Measurements from ENCODE around the gene EDN2. TPM values are rescaled to one million over a fixed set of nuclear protein-coding genes. Genes with fewer than 3 reads are reported as not detected.

Gene EDN2
- total RNA-seq (not detected), polyA plus RNA-seq (not detected)

DNA sequence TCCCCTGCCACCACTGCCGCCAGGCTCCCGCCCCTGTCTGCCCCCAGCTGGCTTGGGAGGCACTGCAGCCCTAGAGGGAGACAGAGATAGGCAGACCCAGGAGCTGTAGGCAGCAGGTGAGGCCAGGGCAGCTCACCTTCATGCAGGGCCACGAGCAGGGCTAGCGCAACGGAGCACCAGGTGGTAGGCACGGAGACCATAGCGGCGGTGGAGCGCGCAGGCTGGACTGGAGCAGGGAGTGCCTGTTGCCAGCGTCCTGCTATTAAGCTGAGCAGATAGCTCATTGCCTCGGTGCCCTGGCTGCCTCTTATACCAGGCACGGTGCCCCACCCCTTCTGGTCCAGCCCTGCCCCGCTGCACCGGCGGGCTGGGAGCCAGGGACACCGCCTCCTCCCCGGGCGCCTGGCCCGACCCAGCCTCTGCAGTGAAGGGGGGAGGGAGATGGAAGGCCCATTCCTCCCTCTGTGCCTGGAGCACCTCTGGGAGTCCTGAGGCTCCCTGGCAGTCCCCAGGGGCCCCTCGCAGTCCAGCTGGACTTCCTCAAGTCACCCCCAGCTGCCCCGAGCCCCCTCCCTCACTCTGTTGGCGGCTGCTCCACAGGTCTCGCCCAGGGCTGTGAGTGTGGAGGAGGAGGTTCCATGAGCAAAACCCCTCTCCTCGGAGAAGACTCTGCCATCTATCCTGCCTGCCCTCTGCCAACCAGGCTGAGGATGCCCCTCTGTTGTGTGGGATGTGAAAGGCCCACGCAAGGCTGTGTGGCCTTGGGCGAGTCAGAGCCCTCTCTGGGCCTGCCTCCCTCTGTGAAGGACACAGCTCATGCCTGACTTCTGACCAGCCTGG lies at the start of gene EDN2:
EDN2 (minus strand) TSS at position 282 of the 840 bp plus-strand sequence; CDS start at position 200, 82 bp downstream.
- no peaks in the 10 kb centered on the region for H3K36me3 Mint-ChIP-seq
- H3K4me1 Mint-ChIP-seq = peaks cover 0 to 4% (median 0%) of the 10 kb centered on the region in 3 donors
- ChIA-PET POLR2A (no interaction called here), CTCF (no interaction called here)
- no peak within 1 kb of the TSS for H3K27ac Mint-ChIP-seq
- H3K9me3 Mint-ChIP-seq = peaks cover 0 to 2% (median 0%) of the 10 kb centered on the region in 5 donors
- no peak within 1 kb of the TSS for H3K4me3 ChIP-seq (ENCODE audit: low read length)
- no peak for DNase-seq
- H3K9me3 ChIP-seq (ENCODE audit: low read length) = no peaks in the 10 kb centered on the region
- no peaks in the 10 kb centered on the region for H3K4me1 ChIP-seq (ENCODE audit: insufficient read depth, low read length)
- H3K27ac ChIP-seq (ENCODE audit: low read depth, low read length) = no peak within 1 kb of the TSS
- H3K36me3 ChIP-seq (ENCODE audit: insufficient read depth, low read length) = no peaks in the 10 kb centered on the region
- no peak within 1 kb of the TSS for H3K4me3 Mint-ChIP-seq
- no peaks in the 10 kb centered on the region for H3K27me3 ChIP-seq (ENCODE audit: insufficient read depth, low read length, poor library complexity, severe bottlenecking)
- peaks cover 5 to 24% of the 10 kb centered on the region in 2 donors for H3K27me3 Mint-ChIP-seq

DNA sequence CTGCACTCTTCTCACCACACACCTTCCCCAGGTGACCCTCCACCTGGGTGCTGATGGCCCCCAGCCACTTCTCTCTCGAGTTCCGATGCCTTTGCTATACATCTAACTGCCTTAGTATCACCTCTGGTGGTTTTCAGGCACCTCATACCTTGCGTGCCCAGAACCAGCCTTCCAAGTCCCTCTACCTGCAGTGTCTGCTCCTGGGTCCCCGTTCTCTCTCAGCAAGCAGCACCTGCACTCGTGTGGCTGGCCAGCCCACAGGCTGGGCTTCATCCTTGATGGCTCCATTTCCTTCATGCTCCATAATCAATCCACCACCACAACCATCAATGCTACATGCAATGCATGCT lies 49.2 kb upstream of the EDN2 start:
- peaks cover 0 to 9% (median 0%) of the 10 kb centered on the region in 3 donors for H3K36me3 Mint-ChIP-seq
- no peaks in the 10 kb centered on the region for H3K9me3 Mint-ChIP-seq
- Histone ChIP-seq H3K4me1 (ENCODE audit: insufficient read depth, low read length) (no peaks in the 10 kb centered on the region), H3K36me3 (ENCODE audit: insufficient read depth, low read length) (no peaks in the 10 kb centered on the region), H3K27ac (ENCODE audit: low read depth, low read length) (no peak overlapping the region), H3K4me3 (ENCODE audit: low read length) (no peak overlapping the region), H3K9me3 (ENCODE audit: low read length) (no peaks in the 10 kb centered on the region), H3K27me3 (ENCODE audit: insufficient read depth, low read length, poor library complexity, severe bottlenecking) (no peaks in the 10 kb centered on the region)
- ChIA-PET CTCF (interaction anchor here (1.2 kb wide), 1 partner anchor 18 kb away, joined by 3 read pairs; no protein-coding TSS in a partner anchor), POLR2A (no interaction called here)
- H3K27ac Mint-ChIP-seq = peak overlapping the region in 2 of 8 donors; percentile 52 to 55
- H3K4me3 Mint-ChIP-seq = no peak overlapping the region
- peaks cover 0 to 5% (median 0%) of the 10 kb centered on the region in 3 donors for H3K4me1 Mint-ChIP-seq
- H3K27me3 Mint-ChIP-seq = no peaks in the 10 kb centered on the region
- DNase-seq = peak in 1 of 5 donors; percentile 31

DNA sequence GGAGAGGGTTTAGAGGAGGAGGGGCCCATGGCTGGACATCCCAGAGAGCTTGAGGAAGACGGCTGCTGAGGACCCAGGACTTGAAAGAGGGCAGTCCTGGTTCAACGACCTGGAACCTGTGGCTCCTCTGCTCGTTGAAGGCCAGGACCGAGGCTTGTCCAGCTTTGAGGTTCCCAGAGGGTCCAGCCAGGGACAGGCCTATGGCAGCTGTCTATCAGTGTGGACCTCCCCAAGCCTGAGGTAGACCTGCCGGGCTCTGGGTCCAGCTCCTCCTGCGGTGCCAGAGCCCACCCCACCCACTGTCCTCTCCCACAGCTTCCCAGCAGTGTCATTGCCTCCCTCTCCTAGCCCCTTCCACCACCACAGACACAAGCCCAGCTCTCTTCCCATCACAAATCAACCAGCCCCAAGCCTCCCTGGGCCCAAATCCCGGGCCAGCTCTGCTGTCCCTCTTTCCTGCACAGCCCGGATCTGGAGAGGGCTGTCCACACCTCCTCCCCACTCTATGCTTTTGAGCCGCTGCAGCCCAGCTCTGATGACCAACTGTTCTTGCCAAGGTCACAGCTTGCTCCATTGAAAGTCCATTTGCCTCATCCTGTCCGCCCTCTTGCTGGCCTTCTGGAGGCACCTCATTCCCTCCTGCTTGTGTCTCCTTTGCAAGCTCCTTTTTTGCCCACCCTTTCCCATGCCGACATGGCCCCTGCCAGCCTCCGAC lies 48.7 kb upstream of the EDN2 start:
- no peak overlapping the region for H3K4me3 ChIP-seq (ENCODE audit: low read length)
- Mint-ChIP-seq H3K27ac (peak overlapping the region in 1 of 8 donors; percentile 55), H3K27me3 (no peaks in the 10 kb centered on the region), H3K36me3 (peaks cover 0 to 9% (median 0%) of the 10 kb centered on the region in 3 donors), H3K4me3 (no peak overlapping the region), H3K9me3 (no peaks in the 10 kb centered on the region), H3K4me1 (peaks cover 0 to 5% (median 0%) of the 10 kb centered on the region in 3 donors)
- no peaks in the 10 kb centered on the region for H3K4me1 ChIP-seq (ENCODE audit: insufficient read depth, low read length)
- POLR2A ChIA-PET = no interaction called here
- no peaks in the 10 kb centered on the region for H3K9me3 ChIP-seq (ENCODE audit: low read length)
- H3K27ac ChIP-seq (ENCODE audit: low read depth, low read length) = no peak overlapping the region
- DNase-seq = no peak
- CTCF ChIA-PET = interaction anchor here (1.2 kb wide), 1 partner anchor 18 kb away, joined by 3 read pairs; no protein-coding TSS in a partner anchor
- H3K36me3 ChIP-seq (ENCODE audit: insufficient read depth, low read length) = no peaks in the 10 kb centered on the region
- no peaks in the 10 kb centered on the region for H3K27me3 ChIP-seq (ENCODE audit: insufficient read depth, low read length, poor library complexity, severe bottlenecking)

DNA sequence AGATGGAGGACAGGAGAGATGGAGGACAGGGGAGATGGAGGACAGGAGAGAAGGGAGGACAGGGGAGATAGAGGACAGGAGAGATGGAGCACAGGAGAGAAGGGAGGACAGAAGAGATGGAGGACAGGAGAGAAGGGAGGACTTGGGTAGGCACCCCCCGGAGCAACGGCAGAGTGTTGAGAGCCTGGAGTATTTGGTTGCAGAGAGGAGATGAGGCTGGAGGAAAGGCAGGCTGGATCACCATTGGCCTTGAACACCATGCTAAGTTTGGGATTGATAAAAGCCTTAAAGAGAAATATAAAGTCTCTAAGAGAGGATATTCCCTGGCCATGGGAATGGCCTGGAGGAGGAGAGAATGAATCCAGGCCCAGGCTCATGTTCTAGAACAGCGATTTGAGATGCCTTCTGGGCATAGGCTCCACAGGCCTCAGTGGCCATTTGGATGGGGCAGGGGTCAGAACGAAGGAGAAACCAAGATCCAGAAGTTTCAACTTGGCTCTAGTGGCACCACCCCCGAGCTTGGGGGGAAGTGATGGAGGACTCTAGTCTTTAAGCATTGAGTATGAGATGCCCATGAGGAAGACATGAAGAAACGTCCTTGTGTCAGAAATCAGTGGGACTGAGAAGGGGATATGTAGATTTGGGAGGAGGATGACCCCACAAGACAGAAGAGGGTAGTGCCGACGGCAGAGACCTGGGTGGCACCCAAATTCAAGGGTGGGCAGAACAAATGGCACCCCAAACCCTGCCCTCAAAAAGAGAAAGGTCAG lies 47.9 kb upstream of the EDN2 start:
- Histone ChIP-seq H3K27me3 (ENCODE audit: insufficient read depth, low read length, poor library complexity, severe bottlenecking) (no peaks in the 10 kb centered on the region), H3K27ac (ENCODE audit: low read depth, low read length) (no peak overlapping the region), H3K9me3 (ENCODE audit: low read length) (no peaks in the 10 kb centered on the region), H3K36me3 (ENCODE audit: insufficient read depth, low read length) (no peaks in the 10 kb centered on the region), H3K4me3 (ENCODE audit: low read length) (no peak overlapping the region), H3K4me1 (ENCODE audit: insufficient read depth, low read length) (no peaks in the 10 kb centered on the region)
- H3K36me3 Mint-ChIP-seq = peaks cover 0 to 4% (median 0%) of the 10 kb centered on the region in 3 donors
- H3K4me3 Mint-ChIP-seq = no peak overlapping the region
- DNase-seq = peak in 1 of 5 donors; percentile 21
- peaks cover 0 to 5% (median 0%) of the 10 kb centered on the region in 3 donors for H3K4me1 Mint-ChIP-seq
- CTCF ChIA-PET = no interaction called here
- POLR2A ChIA-PET = no interaction called here
- H3K27ac Mint-ChIP-seq = peak overlapping the region in 4 of 8 donors; percentile 16 to 61 (median 32)
- H3K27me3 Mint-ChIP-seq = no peaks in the 10 kb centered on the region
- no peaks in the 10 kb centered on the region for H3K9me3 Mint-ChIP-seq

DNA sequence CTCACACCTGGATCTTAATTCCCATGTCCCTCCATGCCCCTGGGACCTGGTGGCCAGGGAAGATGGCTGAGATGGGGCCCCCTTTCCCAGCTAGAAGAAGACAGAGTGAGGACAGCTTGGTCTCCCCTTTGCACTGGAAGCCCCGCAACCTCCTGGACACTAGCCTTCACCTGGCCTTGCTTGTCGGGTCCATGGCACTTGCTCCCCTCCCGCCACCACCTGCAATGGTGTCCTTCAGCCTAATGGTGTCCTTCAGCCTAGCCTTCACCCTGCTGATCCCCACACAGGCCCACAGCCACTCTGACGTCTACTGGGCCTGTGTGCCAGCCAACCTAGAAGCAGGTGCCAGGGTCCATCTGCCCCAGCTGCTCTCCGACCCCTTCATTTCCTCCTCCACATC lies 45.9 kb upstream of the EDN2 start:
- Histone ChIP-seq H3K4me3 (ENCODE audit: low read length) (no peak overlapping the region), H3K27me3 (ENCODE audit: insufficient read depth, low read length, poor library complexity, severe bottlenecking) (no peaks in the 10 kb centered on the region), H3K9me3 (ENCODE audit: low read length) (no peaks in the 10 kb centered on the region), H3K36me3 (ENCODE audit: insufficient read depth, low read length) (no peaks in the 10 kb centered on the region), H3K4me1 (ENCODE audit: insufficient read depth, low read length) (no peaks in the 10 kb centered on the region), H3K27ac (ENCODE audit: low read depth, low read length) (no peak overlapping the region)
- POLR2A ChIA-PET = no interaction called here
- H3K4me3 Mint-ChIP-seq = no peak overlapping the region
- no peaks in the 10 kb centered on the region for H3K27me3 Mint-ChIP-seq
- no peak for DNase-seq
- H3K4me1 Mint-ChIP-seq = peaks cover 0 to 5% (median 0%) of the 10 kb centered on the region in 3 donors
- no peak overlapping the region for H3K27ac Mint-ChIP-seq
- H3K36me3 Mint-ChIP-seq = no peaks in the 10 kb centered on the region
- CTCF ChIA-PET = no interaction called here
- H3K9me3 Mint-ChIP-seq = no peaks in the 10 kb centered on the region

DNA sequence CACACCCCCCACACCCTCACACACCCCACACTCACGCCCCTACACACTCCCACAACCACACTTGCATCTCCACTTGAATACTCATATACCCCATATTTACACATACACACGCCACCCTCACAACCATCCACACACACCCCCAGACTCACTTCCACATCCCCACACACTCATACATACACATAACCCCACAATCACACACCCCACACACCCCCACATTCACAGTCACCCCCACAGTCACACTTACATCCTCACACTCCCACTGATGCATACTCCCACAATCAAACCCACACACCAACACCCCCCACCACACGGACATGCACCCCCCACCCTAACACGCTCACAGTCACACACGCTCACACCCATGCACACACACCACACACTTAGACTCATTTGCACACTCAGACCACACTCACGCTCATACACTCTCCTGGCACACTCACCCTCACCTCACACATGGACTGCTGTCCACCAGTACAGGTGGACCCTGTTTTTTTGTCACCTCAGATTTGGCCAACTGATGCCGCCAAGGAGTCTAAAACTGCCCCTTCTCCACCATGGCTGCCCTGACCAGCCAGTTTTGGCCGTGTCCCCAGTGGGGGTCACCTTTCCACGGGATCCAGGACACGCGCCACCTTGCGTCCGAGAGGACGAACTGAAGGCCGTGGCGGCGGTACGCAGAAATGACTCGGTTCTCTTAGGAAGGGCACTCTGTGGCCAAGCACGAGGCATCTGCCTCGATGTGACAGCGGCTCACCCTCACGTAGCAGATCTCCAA lies 45.3 kb upstream of the EDN2 start:
- Histone ChIP-seq H3K9me3 (ENCODE audit: low read length) (no peaks in the 10 kb centered on the region), H3K27ac (ENCODE audit: low read depth, low read length) (no peak overlapping the region), H3K4me1 (ENCODE audit: insufficient read depth, low read length) (no peaks in the 10 kb centered on the region), H3K4me3 (ENCODE audit: low read length) (no peak overlapping the region), H3K27me3 (ENCODE audit: insufficient read depth, low read length, poor library complexity, severe bottlenecking) (no peaks in the 10 kb centered on the region), H3K36me3 (ENCODE audit: insufficient read depth, low read length) (no peaks in the 10 kb centered on the region)
- DNase-seq = peak in 1 of 5 donors; percentile 33
- Mint-ChIP-seq H3K9me3 (no peaks in the 10 kb centered on the region), H3K27me3 (no peaks in the 10 kb centered on the region), H3K27ac (peak overlapping the region in 1 of 8 donors; percentile 80), H3K4me1 (peaks cover 0 to 5% (median 0%) of the 10 kb centered on the region in 3 donors), H3K4me3 (no peak overlapping the region), H3K36me3 (peaks cover 0 to 3% (median 0%) of the 10 kb centered on the region in 3 donors)
- ChIA-PET CTCF (no interaction called here), POLR2A (no interaction called here)

DNA sequence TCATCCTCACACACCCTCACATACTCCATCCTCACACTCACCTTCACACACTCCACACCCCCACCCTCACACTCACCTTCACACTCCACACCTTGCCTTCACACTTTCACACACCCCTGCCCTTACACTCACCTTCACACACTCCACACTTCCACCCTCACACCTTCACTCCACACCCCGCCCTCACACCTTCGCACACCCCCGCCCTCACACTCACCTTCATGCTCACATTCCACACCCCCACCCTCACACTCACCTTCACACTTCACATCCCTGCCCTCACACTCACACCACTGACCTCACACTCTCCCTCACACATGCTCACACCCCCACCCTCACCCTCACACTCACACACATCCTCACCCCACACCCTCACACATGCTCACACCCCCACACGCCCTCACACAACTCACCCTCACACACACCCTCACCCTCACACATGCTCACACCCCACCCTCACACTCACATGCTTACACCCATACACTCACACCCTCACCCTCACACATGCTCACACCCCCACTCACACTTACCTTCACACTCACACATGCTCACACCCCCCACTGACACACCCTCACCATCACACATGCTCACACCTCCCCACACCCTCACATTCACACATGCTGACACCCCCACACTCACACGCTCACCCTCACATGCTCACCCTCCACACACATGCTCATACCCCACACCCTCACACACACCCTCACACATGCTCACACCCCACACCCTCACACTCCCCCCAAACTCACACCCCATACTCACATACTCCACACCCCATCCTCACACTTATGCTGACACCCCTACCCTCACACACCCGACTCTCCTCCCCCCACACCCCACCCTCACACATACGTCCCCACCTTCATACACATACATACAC lies 44.5 kb upstream of the EDN2 start:
- Histone ChIP-seq H3K27ac (ENCODE audit: low read depth, low read length) (no peak overlapping the region), H3K4me3 (ENCODE audit: low read length) (no peak overlapping the region), H3K9me3 (ENCODE audit: low read length) (no peaks in the 10 kb centered on the region), H3K36me3 (ENCODE audit: insufficient read depth, low read length) (no peaks in the 10 kb centered on the region), H3K27me3 (ENCODE audit: insufficient read depth, low read length, poor library complexity, severe bottlenecking) (no peaks in the 10 kb centered on the region), H3K4me1 (ENCODE audit: insufficient read depth, low read length) (no peaks in the 10 kb centered on the region)
- H3K27me3 Mint-ChIP-seq = no peaks in the 10 kb centered on the region
- ChIA-PET POLR2A (no interaction called here), CTCF (no interaction called here)
- peak overlapping the region in 2 of 8 donors; percentile 38 to 90 for H3K27ac Mint-ChIP-seq
- peaks cover 0 to 5% (median 0%) of the 10 kb centered on the region in 3 donors for H3K4me1 Mint-ChIP-seq
- H3K9me3 Mint-ChIP-seq = no peaks in the 10 kb centered on the region
- DNase-seq = peak in 1 of 5 donors; percentile 33
- no peak overlapping the region for H3K4me3 Mint-ChIP-seq
- peaks cover 0 to 9% (median 0%) of the 10 kb centered on the region in 3 donors for H3K36me3 Mint-ChIP-seq

Data from CD8-positive, alpha-beta memory T cell (primary cell).